Measurements from ENCODE around the gene CFAP58.
"Not testable (repeated sequence)": the region's sequence is repeated elsewhere in the genome, so short reads cannot be mapped to it uniquely, and the experiment has no call there.

Gene CFAP58

GRCh38 chr10:104456802-104457542 is 103.3 kb downstream of the CFAP58 start:
- TF ChIP-seq, protein P1, sequence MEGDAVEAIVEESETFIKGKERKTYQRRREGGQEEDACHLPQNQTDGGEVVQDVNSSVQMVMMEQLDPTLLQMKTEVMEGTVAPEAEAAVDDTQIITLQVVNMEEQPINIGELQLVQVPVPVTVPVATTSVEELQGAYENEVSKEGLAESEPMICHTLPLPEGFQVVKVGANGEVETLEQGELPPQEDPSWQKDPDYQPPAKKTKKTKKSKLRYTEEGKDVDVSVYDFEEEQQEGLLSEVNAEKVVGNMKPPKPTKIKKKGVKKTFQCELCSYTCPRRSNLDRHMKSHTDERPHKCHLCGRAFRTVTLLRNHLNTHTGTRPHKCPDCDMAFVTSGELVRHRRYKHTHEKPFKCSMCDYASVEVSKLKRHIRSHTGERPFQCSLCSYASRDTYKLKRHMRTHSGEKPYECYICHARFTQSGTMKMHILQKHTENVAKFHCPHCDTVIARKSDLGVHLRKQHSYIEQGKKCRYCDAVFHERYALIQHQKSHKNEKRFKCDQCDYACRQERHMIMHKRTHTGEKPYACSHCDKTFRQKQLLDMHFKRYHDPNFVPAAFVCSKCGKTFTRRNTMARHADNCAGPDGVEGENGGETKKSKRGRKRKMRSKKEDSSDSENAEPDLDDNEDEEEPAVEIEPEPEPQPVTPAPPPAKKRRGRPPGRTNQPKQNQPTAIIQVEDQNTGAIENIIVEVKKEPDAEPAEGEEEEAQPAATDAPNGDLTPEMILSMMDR (IDR thresholded peaks at IDR 0.05; ENCODE audit: low read depth, low read length, missing control alignments): no peak
- DNase-seq (ENCODE audit: low read depth): no peak
- H3K4me3 ChIP-seq (ENCODE audit: low read depth, low read length): no peak overlapping the region

DNA sequence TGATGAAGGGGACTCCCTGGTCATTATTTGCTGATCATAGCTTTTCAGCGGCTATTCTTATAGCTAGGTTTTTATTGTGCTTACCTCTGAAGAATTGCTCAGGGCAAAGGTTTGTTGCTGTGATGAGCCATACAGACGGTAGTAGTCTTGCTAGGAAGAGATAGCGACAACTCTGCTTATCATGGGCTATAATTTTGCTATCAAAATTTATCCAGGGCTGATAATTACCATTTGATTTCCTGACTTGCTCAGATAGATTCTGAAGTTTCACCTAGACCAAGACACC is 103.9 kb downstream of the CFAP58 start:
- TF ChIP-seq, protein P1 (IDR thresholded peaks at IDR 0.05; ENCODE audit: low read depth, low read length, missing control alignments): no peak
- no peak overlapping the region for H3K4me3 ChIP-seq (ENCODE audit: low read depth, low read length)
- DNase-seq (ENCODE audit: low read depth): no peak

GRCh38 chr10:104465575-104465974 is 111.9 kb downstream of the CFAP58 start:
- H3K4me3 ChIP-seq (ENCODE audit: low read depth, low read length); DNase-seq (ENCODE audit: low read depth): not testable (repeated sequence)

DNA sequence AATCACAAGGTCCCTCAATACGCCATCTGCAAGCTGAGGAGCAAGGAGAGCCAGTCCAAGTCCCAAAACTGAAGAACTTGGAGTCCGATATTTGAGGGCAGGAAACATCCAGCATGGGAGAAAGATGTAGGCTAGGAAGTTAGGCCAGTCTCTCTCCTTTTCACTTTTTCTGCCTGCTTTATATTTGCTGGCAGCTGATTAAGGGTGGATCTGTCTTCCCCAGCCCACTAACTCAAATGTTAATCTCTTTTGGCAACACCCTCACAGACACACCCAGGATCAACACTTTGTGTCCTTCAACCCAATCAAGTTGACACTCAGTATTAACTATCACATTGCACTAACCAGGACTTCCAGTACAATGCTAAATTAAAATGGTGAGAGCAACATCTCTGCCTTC is 115.2 kb downstream of the CFAP58 start:
- H3K4me3 ChIP-seq (ENCODE audit: low read depth, low read length); DNase-seq (ENCODE audit: low read depth): not testable (repeated sequence)

DNA sequence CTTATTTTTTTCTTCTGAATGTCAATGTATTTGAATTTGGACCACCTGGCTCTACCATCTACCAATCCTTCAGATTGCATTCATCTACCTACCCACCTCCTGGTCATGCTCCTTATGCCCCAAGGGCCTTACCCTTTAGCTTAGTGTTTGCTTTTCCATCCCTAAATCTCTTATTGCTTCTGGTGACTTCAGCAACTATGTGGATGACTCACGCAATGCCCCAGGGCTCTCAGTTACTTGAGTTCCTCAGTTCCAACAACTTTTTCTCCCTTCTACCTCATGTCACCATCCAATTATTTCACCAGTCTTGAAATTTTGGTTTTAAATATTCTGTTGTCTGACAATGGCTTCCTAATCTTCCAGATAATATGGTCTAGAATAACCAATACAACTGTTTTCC is 118.9 kb downstream of the CFAP58 start:
- TF ChIP-seq, protein P1 (IDR thresholded peaks at IDR 0.05; ENCODE audit: low read depth, low read length, missing control alignments): no peak
- DNase-seq (ENCODE audit: low read depth): no peak
- no peak overlapping the region for H3K4me3 ChIP-seq (ENCODE audit: low read depth, low read length)

DNA sequence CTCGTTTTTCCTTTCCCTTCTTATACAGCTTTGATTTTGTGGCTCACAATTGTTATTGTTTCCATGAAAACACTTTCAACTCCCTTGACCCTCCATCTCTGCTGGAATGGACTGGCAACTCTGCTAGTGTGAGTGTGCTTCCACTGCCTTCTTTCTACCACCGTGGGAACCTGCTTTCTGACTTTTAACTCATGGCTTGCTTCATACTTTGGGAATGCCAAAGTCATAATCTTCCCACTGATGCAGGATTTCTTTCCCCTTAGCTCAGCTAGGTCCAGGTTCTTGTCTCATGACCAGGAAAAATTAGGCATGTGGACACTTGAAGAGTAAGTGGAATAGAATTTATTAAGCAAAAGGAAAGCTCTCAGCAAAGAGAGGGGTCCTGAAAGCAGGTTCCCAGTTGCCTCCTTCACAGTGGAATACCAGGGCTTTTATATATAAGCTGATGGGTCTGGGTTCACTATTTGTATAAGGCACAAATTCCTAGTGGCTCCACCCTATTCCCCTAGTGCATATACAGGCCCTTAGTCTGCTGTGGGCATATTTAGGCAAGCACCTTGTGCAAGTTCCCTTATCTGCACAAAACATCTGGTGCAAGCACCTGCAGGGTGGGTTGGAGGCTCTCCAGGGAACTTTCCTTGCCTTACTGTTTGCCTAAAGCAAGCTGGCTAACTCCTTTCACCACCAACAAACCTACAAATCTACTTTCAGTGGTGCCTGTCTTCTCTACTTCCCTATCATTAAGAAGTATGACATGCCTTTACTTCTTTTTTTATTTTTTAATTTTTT is 119.5 kb downstream of the CFAP58 start:
- TF ChIP-seq, protein P1 (IDR thresholded peaks at IDR 0.05; ENCODE audit: low read depth, low read length, missing control alignments): no peak
- no peak overlapping the region for H3K4me3 ChIP-seq (ENCODE audit: low read depth, low read length)
- DNase-seq (ENCODE audit: low read depth): no peak

GRCh38 chr10:104478380-104478779 is 124.7 kb downstream of the CFAP58 start:
- no peak for DNase-seq (ENCODE audit: low read depth)
- TF ChIP-seq, protein P1 (IDR thresholded peaks at IDR 0.05; ENCODE audit: low read depth, low read length, missing control alignments): no peak

More at GRCh38 chr10:104478380-104478779, 124.7 kb downstream of the CFAP58 start:
- no peak overlapping the region for H3K4me3 ChIP-seq (ENCODE audit: low read depth, low read length)
